Lower leg skin (tissue), 4 donors: ENCODE results near the gene ABCC12. TPM values are rescaled to one million over a fixed set of nuclear protein-coding genes. Genes with fewer than 3 reads are reported as not detected.

Source experiments
- total RNA-seq, 4 donors: library from RNA; depleted of rRNA; stranded (reverse); fragments of >200 nt; gene quantifications; one replicate each; pipeline ENCODE4 v1.1.0, GENCODE V29; 2016

Gene ABCC12
- total RNA-seq, 4 donors from 2014 or later, result 0.16 TPM; not detected in 3

Other genes starting within 250 kb of the ABCC12 start
- 10 to 100 TPM; 37.3 to 52.0 (median 47.0) TPM for gene LONP2, start 88.3 kb upstream of the ABCC12 start, total RNA-seq
- under 1 TPM in 2 of 4 donors, not detected in 2; 0.32 to 0.52 TPM for gene ABCC11, start 91.5 kb upstream of the ABCC12 start, total RNA-seq
- gene SIAH1, start 229.4 kb upstream of the ABCC12 start, total RNA-seq, result 10 to 100 TPM; 20.6 to 37.6 (median 34.4) TPM